Tibial nerve (tissue), 3 donors: ENCODE results near the gene CD46.
A peak's percentile ranks its signal among the peaks of the same experiment; 100 is the strongest.

Experiments
- CTCF ChIP-seq, 5 experiments: fragments of 200-600 bp in 3 of 5; fragments of 450-650 bp in 2 of 5; sonication (generic) in 3 of 5; IDR thresholded peaks; one replicate each; pipeline ENCODE4 v1.5.1; 2016 to 2019; ENCODE audit warnings: antibody characterized with exemption in 5 of 5, mild to moderate bottlenecking in 3 of 5, moderate library complexity in 2 of 5
- POLR2A ChIP-seq, 2 donors: fragments of 450-650 bp; IDR thresholded peaks; one replicate each; pipeline ENCODE4 v1.6.1; 2017; ENCODE audit warnings: antibody characterized with exemption in 2 of 2, mild to moderate bottlenecking in 2 of 2, moderate library complexity in 2 of 2

GRCh38 chr1:207797229-207797973, 45.5 kb downstream of the CD46 start:
- TF ChIP-seq CTCF (IDR thresholded peaks at IDR 0.05) (peak; percentile 69 to 84 (median 71)), POLR2A (IDR thresholded peaks at IDR 0.05) (no peak)
